HG03280 (cell line): ENCODE data around the gene HDAC9.
A peak's percentile ranks its signal among the peaks of the same experiment; 100 is the strongest.

Experiments used
- ATAC-seq: cut with Tn5 transposase; IDR thresholded peaks from one replicate; pipeline ENCODE4 v1.9.1; 2021; ENCODE audit warnings: mild to moderate bottlenecking, moderate library complexity; ENCODE audit not compliant: unreplicated experiment

HDAC9 gene

GRCh38 chr7:18653381-18654155 lies 158.0 kb downstream of the HDAC9 start:
- no peak for ATAC-seq

GRCh38 chr7:18654709-18655108 lies 159.2 kb downstream of the HDAC9 start:
- no peak for ATAC-seq

- no peak for ATAC-seq
Observed at GRCh38 chr7:18655506-18655905, 160.0 kb downstream of the HDAC9 start.

GRCh38 chr7:18655912-18656311 lies 160.4 kb downstream of the HDAC9 start:
- no peak for ATAC-seq

- ATAC-seq: no peak
Observed at GRCh38 chr7:18656362-18656761, 160.8 kb downstream of the HDAC9 start.

- no peak for ATAC-seq
Observed at GRCh38 chr7:18659746-18660145, 164.2 kb downstream of the HDAC9 start.

- no peak for ATAC-seq
Observed at GRCh38 chr7:18663321-18663720, 167.8 kb downstream of the HDAC9 start.

- ATAC-seq: peak; percentile 99
Observed at GRCh38 chr7:18666107-18666728, 170.7 kb downstream of the HDAC9 start.

GRCh38 chr7:18667466-18667865 lies 171.9 kb downstream of the HDAC9 start:
- no peak for ATAC-seq

- ATAC-seq: no peak
Observed at GRCh38 chr7:18671176-18671575, 175.6 kb downstream of the HDAC9 start.

GRCh38 chr7:18675579-18675978 lies 180.0 kb downstream of the HDAC9 start:
- ATAC-seq: no peak

- ATAC-seq: no peak
Observed at GRCh38 chr7:18679261-18679660, 183.7 kb downstream of the HDAC9 start.

- ATAC-seq: no peak
Observed at GRCh38 chr7:18680576-18680975, 185.0 kb downstream of the HDAC9 start.

GRCh38 chr7:18684916-18685315 lies 189.4 kb downstream of the HDAC9 start:
- no peak for ATAC-seq

GRCh38 chr7:18685971-18686370 lies 190.4 kb downstream of the HDAC9 start:
- no peak for ATAC-seq

- ATAC-seq: no peak
Observed at GRCh38 chr7:18689551-18689950, 194.0 kb downstream of the HDAC9 start.

- no peak for ATAC-seq
Observed at GRCh38 chr7:18693406-18693805, 197.9 kb downstream of the HDAC9 start.

GRCh38 chr7:18693816-18694215 lies 198.3 kb downstream of the HDAC9 start:
- no peak for ATAC-seq

GRCh38 chr7:18694484-18694883 lies 198.9 kb downstream of the HDAC9 start:
- ATAC-seq: no peak

GRCh38 chr7:18694911-18695310 lies 199.4 kb downstream of the HDAC9 start:
- ATAC-seq: no peak

- ATAC-seq: no peak
Observed at GRCh38 chr7:18698258-18698734, 202.7 kb downstream of the HDAC9 start.

GRCh38 chr7:18700147-18700546 lies 204.6 kb downstream of the HDAC9 start:
- peak; percentile 80 for ATAC-seq
